Stimulated activated CD8-positive, alpha-beta memory T cell treated with anti-CD3 and anti-CD28 coated beads, Interleukin-4, amount 100 ng/mL, for 48 hours (primary cell): ENCODE results near the gene RTN4IP1.

Source experiments
- DNase-seq: peaks from one replicate; pipeline ENCODE4 v3.0.0-alpha.2; 2020

The RTN4IP1 gene

DNA sequence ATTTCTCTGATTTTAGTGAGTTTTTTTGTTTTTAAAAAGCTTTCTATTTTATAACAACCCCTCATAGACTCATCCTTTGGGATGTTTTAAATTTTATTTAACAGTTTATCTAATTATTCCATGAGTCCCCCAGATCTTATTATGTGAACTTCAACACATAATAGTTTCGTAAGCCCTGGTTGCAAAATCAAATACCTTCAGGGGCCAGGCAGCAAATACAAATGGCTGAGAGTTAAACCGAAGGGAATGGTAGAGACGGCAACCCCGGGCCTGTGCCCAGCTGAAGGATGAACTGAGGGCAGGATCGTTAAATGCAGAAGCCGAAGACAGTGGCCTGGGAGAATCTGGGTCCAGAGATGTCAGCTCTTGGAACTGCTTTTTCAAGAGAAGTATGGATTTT is 88.4 kb downstream of the RTN4IP1 start:
- no peak for DNase-seq

DNA sequence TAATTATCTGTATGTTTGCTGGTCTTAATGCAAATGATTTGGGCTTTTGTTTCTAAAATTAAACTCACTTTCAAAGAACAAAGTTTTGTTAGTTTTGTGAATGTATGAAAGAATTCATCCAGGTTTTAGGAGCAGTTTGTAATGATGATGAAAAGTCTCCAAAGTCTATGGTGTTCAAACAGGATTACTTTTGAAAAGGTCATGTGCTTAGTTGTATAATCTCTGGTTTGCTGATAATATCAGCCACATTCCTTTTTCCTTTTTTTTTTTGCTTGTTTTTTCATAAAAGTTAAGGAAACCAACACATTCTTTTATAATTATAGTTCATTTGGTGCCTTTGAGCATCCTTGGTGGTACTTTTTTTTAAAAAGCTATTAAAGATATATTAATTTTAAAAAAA is 88.9 kb downstream of the RTN4IP1 start:
- no peak for DNase-seq

DNA sequence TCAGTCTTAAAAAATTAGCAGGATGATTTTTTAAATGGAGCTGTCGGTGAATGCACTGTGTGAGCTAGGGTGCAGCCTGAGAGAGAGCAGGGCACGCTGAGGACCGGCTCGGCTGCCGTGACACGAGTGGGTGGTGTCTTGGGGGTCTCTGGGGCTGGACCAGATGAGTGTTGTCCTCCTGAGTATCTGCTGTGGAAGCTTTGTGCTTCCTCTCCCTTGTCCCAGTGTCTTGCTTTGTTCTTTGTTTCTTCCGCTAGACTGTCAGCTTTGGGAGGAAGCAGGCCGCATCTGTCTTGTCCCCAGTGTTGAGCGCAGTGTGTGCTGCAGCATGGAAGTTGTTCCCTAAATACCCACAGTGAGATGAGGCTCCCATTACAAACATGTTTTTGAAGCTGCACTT is 89.4 kb downstream of the RTN4IP1 start:
- DNase-seq: no peak

DNA sequence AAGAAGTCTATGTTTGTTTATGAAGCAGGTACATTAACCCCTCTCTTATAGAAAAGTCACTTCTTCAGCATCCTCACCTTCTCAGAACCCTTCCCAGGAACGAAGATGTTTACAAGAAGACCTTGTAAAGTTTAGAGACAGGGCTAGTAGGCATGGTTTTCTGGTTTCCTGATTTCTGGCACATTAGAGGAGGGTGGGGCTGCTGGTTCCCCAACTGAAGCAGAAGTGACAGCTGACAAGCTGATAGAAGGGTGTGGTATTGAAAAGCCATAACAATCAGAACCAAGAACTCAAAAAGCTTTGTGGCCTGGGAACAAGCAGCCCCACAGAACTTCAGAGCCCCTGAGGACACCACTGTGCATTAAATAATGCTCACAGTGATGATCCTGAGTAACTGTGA is 91.2 kb downstream of the RTN4IP1 start:
- no peak for DNase-seq

DNA sequence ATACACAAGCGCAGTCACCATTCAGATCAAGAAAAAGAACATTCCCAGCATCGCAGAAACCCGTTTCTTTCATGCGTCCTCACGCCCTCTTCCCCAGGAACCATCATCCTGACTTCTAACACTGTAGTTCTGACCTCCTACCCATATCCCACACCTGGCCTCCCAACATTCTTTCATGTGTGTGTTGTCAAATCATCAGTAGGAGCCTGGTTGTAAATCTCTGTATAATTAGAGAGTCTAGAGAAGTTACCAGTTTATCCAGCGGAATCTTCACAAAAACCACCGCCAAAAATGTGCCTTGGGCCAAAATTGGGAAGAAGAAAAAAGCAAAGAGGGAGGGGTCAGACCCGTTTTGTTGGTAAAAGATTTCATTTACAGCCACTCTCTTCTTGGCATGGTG is 91.6 kb downstream of the RTN4IP1 start:
- no peak for DNase-seq

DNA sequence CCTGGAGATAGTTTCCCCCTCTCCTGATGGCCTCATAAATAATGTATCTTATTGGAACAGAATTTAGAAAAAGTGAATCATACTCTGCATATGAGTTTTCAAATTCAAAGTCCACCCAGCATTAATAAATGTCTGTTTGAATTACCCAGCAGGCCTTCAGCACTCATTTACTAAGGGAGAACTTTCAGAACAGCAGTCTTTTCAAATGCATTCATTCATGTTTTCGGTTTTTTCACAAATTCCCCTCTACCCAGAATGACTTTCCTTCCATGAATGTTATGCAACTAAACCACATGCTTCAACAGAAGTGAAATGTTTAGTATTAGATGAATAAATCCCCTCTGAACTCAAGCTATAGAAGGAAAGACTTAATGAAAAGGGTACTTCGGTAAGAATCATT is 92.4 kb downstream of the RTN4IP1 start:
- DNase-seq: no peak

DNA sequence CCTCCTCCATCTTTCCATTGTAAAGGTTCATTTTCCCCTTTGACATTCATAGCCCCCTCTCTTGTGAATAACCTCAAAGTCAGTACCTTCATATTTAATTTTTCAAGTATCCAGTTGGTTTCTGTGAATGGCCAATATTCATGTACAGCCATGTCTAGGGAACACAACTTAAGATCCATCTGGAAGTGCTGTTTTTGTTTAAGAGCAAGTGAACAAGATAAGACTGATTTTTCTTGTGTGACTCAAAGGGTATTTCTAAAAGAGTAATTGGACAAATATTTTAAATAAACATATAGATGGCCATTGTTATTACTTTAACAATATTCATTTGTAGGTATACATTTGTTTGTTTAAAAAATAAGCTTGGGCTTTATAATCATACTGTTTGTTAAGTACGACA is 92.9 kb downstream of the RTN4IP1 start:
- DNase-seq: no peak

DNA sequence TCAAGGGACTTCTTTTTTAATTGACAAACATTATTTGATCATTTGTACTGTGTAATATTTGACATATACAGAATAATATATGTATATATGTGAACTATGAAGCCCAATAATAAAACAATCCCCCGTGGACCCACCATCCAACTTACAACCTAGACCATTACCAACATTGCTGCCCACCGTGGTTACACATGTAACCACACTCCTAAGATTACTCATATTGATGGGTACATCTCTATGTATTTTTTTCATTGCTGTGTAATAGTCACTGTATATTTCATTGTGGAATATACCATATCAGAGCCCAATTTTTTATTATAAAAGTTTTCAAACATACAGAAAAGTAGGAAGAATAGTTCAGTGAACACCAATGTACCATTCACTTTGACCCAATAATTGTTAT is 94.3 kb downstream of the RTN4IP1 start:
- no peak for DNase-seq

DNA sequence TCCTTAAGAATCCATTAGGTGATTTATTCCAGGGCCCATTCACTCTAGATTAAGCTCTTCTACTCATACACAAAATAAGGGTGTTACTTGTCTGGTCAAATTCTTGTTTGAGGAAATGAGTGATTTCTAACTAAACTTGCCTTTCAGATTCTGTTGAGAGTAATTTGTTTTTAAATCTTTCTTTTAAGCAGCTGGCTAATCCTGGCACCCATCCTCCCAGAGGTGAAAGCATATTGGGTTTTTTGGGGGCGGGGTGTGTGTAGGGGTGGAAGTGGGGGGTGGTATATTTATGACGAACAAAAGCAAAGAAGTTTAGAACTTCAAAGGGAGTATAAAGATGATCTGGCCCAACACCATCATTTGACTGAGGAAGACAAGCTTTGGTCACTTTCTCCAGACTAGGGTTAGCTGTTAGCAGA is 94.7 kb downstream of the RTN4IP1 start:
- peak; percentile 67 for DNase-seq

DNA sequence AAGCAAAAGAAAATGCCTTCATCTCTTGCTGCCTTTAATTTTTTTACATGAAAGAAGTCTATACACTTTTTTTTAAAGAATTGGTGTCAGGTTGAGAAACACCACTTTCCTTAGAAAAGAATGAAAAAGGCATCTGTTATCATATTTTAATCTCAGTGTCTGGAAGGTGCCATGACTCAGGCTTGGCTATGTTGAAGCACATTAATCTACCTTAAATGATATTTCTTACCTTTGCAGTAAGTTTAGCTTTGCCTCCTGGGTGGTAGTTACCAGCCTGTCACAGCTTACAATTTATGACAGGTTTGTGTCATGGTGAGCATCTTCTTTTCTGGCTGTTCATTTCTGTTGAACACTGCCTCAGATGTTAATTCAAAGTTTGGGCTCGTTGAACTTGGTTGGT is 95.3 kb downstream of the RTN4IP1 start:
- DNase-seq: no peak

DNA sequence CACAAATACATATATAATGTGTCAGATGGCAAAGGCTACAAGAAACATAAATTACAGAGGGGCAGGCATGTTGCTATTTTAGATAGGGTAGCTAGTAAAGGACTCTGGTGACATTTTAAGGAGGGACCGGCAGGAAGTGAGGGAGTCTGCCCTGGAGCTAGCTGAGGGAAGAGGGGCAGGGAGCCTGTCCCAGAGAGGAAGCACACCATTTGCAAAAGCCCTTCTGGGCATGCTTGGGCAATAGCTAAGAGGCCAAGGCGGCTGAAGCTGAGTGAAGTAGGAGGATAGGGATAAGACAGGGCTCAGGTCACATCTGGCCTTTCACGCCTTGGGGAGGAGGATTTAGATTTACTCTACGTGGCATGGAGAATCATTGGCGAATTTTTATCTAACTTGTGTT is 96.2 kb downstream of the RTN4IP1 start:
- no peak for DNase-seq

DNA sequence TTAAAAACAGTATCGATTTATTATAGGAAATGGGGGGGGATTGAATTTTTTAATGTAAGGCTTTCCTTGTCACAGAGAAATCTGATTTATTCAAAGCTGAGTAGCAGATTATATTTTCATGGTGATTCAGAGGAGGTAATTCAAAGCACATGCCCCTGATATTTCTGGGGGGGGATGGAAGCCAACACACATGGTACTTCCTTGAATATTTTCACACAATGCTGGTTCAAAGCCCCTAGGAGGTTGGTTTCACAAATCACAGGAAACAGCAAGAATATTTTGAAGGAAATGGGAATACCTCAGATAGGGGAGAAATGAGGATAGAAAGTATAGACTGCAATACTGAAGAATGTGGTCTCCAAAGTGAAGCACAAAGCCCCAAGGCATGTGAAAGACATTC is 98.8 kb downstream of the RTN4IP1 start:
- DNase-seq: no peak

DNA sequence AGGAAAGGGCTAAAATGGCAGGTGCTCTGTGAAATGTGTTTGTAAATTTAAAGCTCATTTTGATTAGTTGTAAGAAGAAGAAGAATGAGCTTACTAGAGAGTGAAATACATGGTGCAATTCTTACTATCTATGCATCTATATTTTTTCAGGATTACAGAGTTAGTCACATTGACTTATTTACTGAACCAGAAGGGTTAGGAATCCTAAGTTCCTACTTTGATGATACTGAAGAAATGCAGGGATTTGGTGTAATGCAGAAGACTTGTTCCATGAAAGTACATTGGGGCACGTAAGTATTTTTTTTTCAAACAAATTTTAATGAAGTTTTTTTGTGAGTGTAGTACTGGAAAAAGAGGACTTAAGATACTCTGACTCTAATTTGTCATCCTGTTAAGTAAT is 99.3 kb downstream of the RTN4IP1 start:
- no peak for DNase-seq

DNA sequence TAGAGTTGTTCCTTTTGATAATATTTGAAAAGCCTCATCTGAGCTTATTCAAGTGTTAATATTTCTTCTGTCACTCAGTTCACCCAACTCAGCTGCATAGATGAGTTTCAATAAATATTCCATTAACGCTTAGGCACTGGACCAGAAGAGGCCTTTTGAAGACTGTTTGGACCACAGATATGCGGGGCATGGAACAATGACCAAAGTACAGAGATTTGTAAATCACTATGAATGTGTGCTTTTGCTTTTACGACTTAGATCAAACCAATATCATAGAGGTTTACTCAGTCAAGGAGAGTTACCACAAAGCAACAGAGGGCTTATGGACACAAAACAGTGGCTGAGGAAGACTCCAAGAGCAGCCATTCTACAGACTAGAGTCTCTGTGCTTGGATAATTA is 99.9 kb downstream of the RTN4IP1 start:
- no peak for DNase-seq

DNA sequence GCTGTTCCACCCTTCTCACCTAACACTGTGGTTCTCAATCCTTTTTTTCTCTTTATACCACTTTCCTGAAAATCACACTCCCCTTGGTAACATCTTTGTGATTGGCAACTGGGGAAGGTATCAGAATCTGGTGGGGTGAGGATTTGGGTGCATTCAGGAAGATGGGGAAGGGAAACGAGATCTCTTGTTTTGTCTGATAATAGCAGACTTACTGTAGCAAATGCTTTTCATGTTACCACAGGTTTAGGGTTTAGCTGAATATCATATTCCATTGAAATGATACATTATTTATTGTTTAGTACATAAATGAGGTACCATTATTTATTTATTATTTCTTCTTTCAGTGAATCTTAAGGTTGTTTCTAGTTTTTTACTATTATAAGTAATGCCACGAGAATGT is 100.8 kb downstream of the RTN4IP1 start:
- no peak for DNase-seq

DNA sequence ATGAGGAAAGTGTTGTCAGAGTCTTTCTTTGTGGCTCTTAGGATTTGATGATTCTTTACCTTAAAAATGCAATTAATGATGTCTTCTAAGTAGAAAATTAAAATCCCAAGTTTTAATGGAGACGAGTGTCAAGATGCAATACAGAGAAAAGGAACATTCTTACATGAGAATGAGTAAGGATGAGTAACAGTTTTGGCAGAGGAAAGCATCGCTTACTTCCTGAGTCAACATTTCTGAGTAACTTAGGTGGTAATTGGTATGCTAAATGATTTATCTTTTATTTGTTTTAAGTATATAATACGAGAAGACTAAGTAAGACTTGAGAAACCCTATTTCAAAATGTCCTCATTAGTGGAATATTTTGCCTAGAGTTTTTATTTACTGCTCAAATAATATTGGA is 101.3 kb downstream of the RTN4IP1 start:
- DNase-seq: no peak

DNA sequence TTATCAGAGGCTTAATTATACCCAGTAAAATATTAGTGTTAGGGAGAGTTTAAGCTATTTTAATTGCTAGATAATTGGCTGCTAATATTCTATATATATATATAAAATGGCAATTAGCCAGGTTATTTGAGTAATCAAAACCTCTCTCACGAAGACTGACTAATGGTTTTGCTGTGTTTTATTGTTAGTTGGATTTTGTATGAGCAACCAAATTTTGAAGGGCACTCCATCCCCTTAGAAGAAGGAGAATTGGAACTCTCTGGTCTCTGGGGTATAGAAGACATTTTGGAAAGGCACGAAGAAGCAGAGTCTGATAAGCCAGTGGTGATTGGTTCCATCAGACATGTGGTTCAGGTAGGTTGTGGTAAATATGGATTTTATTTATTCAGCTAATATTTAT is 102.2 kb downstream of the RTN4IP1 start:
- DNase-seq: no peak

DNA sequence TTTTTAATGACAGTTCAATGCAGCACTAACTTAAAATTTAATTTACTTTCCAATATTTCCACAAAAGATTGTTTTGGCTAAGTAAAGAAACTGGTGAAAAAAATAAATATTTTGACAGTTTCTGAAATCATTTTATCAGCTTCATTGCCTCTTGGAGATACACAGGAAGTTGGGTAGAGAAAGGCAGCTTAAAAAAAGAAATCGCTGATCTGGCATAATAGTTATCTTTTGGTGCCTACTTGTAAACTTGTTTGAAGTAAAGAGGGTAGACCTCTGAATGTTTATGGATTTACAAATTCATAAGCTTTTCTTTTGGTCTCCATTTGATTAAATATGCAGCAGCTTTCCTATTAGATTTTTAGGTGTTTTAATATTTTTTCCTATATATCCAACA is 103.4 kb downstream of the RTN4IP1 start:
- DNase-seq: no peak

DNA sequence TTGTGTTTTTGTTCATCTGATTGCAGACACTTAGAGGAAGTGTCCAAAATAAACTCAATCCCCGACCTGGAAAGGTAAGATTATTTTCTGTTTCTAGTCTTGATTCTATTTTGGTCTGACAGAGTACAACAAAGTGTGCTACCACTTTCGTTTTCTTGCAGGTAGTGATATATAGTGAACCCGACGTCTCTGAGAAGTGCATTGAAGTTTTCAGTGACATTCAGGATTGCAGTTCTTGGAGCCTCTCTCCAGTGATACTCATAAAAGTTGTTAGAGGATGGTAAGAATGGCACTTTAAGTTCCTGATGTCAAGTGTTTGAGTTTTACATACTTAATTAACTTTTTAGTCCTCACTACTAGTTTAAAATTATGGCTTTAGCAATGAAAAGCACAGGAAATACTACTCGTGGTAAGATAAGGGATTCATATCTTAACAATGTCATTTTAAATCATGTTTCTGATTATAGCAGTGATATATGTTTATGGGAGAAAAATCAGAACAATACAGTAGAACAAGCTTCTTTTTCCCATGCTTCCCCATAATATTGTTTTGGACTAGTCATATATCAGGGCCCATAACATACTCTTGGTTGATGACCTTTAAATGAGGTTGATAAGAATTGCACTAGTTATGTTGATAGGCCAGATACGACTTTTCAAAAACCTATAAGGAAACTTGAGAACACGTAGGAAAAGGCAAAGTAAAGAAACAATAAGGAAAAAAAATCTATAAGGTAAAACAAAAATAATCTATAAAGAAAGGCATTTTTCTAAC is 104.0 kb downstream of the RTN4IP1 start:
- no peak for DNase-seq

DNA sequence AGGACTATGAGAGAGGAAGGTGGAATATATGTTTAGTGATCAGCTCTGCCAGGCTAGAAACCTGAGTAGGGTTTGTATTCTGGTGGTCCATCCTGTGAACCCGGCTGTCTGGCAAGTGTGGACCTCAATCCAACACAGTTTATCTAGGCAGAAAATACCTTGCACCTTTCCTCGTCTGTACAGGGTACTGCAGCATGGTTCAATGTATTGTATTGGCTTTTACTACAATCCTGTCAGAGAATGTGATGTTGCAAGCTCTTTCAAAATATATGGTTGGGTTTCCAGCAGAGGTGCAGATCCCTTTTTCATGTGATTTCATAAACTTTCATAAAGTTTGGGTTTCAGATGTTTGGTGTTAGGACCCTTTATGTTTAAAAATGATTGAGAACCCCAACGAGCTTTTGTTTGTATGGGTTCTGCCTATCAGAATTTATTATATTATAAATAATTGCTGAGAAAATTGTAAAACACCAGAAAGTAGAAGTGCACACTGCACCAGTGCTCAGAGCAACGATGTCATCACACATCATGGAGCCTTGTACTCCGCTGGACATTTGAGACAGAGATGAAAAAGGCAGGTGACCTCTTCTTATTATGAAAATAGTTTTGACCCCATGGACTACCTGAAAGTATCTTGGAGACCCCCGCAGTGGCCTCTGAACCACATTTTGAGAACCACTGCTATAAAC is 106.6 kb downstream of the RTN4IP1 start:
- no peak for DNase-seq
